B cell (primary cell): ENCODE results near the gene N4BP2. TPM values are rescaled to one million over a fixed set of nuclear protein-coding genes. Genes with fewer than 3 reads are reported as not detected.

Source experiments
- ATAC-seq: fragments of 200-7000 bp; cut with Tn5 transposase; one replicate; pipeline ENCODE4 v1.10.0; 2021; ENCODE audit warnings: low read depth, mild to moderate bottlenecking, moderate number of reproducible peaks, moderate library complexity
- CTCF ChIA-PET: fragments of 350-600 bp; sonication (Branson Sonifier 250); formaldehyde crosslinking; loops from one replicate; lab custom pipeline; 2021; ENCODE audit warnings: antibody characterized with exemption, inconsistent platforms; lab: Charles Lee
- POLR2A ChIA-PET: fragments of 350-600 bp; sonication (Branson Sonifier 250); formaldehyde crosslinking; loops from one replicate; lab custom pipeline; 2021; ENCODE audit warnings: antibody characterized with exemption; lab: Charles Lee
- DNase-seq: peaks from one replicate; pipeline ENCODE4 v3.0.0; 2013
- H2AFZ ChIP-seq: 2 replicates; pipeline ENCODE4 v1.6.1; 2012; ENCODE audit warnings: mild to moderate bottlenecking, low read depth, low read length; ENCODE audit not compliant: insufficient read depth, poor library complexity, severe bottlenecking
- H3K27ac ChIP-seq, 2 donors: 1 replicate in 1 of 2; 2 replicates in 1 of 2; pipeline ENCODE4 v1.5.1; 2012 to 2013; ENCODE audit warnings: low read length in 2 of 2, mild to moderate bottlenecking in 2 of 2, moderate library complexity in 1 of 2
- H3K27me3 ChIP-seq, 4 experiments: fragments of 200-600 bp in 1 of 4; sonication (generic) in 1 of 4; replicated peaks in 1 of 4; 1 replicate in 2 of 4; 2 replicates in 2 of 4; pipeline versions ENCODE4 v1.6.1 to v1.7.0; 2013 to 2016; ENCODE audit warnings: low read length in 3 of 4, mild to moderate bottlenecking in 2 of 4, mixed read lengths in 1 of 4, moderate library complexity in 1 of 4; ENCODE audit not compliant: insufficient read depth in 4 of 4, control insufficient read depth in 3 of 4; ENCODE audit errors: control extremely low read depth in 1 of 4
- H3K36me3 ChIP-seq, 2 experiments: replicated peaks in 1 of 2; 1 replicate in 1 of 2; 2 replicates in 1 of 2; pipeline versions ENCODE4 v1.6.1 to v1.7.1; 2013; ENCODE audit warnings: low read length in 1 of 2; ENCODE audit not compliant: insufficient read depth in 2 of 2, control insufficient read depth in 1 of 2; ENCODE audit errors: control extremely low read depth in 1 of 2, extremely low read depth in 1 of 2
- H3K4me1 ChIP-seq, 2 donors: fragments of 200-600 bp in 1 of 2; sonication (generic) in 1 of 2; 1 replicate in 1 of 2; 2 replicates in 1 of 2; pipeline versions ENCODE4 v1.5.1 to v1.6.1; 2013 to 2017; ENCODE audit warnings: low read length in 2 of 2; ENCODE audit not compliant: control insufficient read depth in 2 of 2, insufficient read depth in 2 of 2
- H3K4me2 ChIP-seq: replicated peaks from 2 replicates; pipeline ENCODE3; 2012; ENCODE audit warnings: mild to moderate bottlenecking, low read depth, low read length; ENCODE audit not compliant: poor library complexity, severe bottlenecking
- H3K4me3 ChIP-seq, 5 experiments: fragments of 200-600 bp in 1 of 5; sonication (generic) in 1 of 5; 1 replicate in 3 of 5; 2 replicates in 2 of 5; pipeline versions ENCODE4 v1.5.1 to v1.7.0; 2011 to 2016; ENCODE audit warnings: low read length in 4 of 5, mild to moderate bottlenecking in 4 of 5, low read depth in 2 of 5, control low read depth in 1 of 5, moderate library complexity in 1 of 5; ENCODE audit not compliant: insufficient read depth in 1 of 5; ENCODE audit errors: control extremely low read depth in 1 of 5, extremely low read depth in 1 of 5
- H3K79me2 ChIP-seq: fragments of 200-600 bp; sonication (generic); one replicate; pipeline ENCODE4 v1.6.0; 2016; ENCODE audit warnings: low read length; ENCODE audit not compliant: control insufficient read depth, insufficient read depth
- H3K9ac ChIP-seq: fragments of 200-600 bp; sonication (generic); 2 replicates; pipeline ENCODE4 v1.6.1; 2017; ENCODE audit warnings: mild to moderate bottlenecking, low read length, moderate library complexity
- H3K9me3 ChIP-seq, 3 donors: one replicate each; pipeline versions ENCODE4 v1.6.1 to v1.7.1; 2013; ENCODE audit warnings: low read length in 2 of 3; ENCODE audit not compliant: control insufficient read depth in 2 of 3, insufficient read depth in 1 of 3; ENCODE audit errors: control extremely low read depth in 1 of 3
- H4K20me1 ChIP-seq: 2 replicates; pipeline ENCODE4 v1.6.0; 2012; ENCODE audit warnings: mild to moderate bottlenecking, low read length; ENCODE audit not compliant: insufficient read depth, control insufficient read depth, poor library complexity, severe bottlenecking
- H3K27ac Mint-ChIP-seq: one replicate; pipeline ENCODE4 v1.8.0; 2021; ENCODE audit warnings: mixed read lengths
- H3K27me3 Mint-ChIP-seq: one replicate; pipeline ENCODE4 v1.8.0; 2021; ENCODE audit warnings: mixed read lengths
- H3K4me1 Mint-ChIP-seq: one replicate; pipeline ENCODE4 v1.8.0; 2021; ENCODE audit warnings: mixed read lengths
- H3K4me3 Mint-ChIP-seq: one replicate; pipeline ENCODE4 v1.8.0; 2021; ENCODE audit warnings: mixed read lengths
- H3K9me3 Mint-ChIP-seq: one replicate; pipeline ENCODE4 v1.8.0; 2022; ENCODE audit warnings: mixed read lengths; ENCODE audit not compliant: insufficient read depth
- CTCF ChIP-seq: fragments of 200-600 bp; IDR thresholded peaks from one replicate; pipeline ENCODE4 v1.8.0; 2022; ENCODE audit warnings: antibody characterized with exemption, mild to moderate bottlenecking
- EZH2 ChIP-seq: IDR thresholded peaks from 2 replicates; pipeline ENCODE4 v1.6.1; 2012; ENCODE audit warnings: borderline replicate concordance, low read depth, mild to moderate bottlenecking, moderate library complexity, low read length; ENCODE audit not compliant: insufficient read depth, poor library complexity, severe bottlenecking
- WGBS: methylation state at CpG from one replicate; pipeline ENCODE4 v1.1.5; 2013; ENCODE audit warnings: missing lambda C conversion rate; ENCODE audit not compliant: insufficient coverage; 5-methylcytosine and 5-hydroxymethylcytosine counted together
- intact Hi-C: fragments of 100-400 bp; cut with micrococcal nuclease; formaldehyde crosslinking; loops from one replicate; pipeline ENCODE4 v1.10.0; 2022
- polyA plus RNA-seq: library from polyadenylated mRNA; depleted of rRNA; stranded (reverse); fragments of >200 nt; gene quantifications from 2 replicates; pipeline ENCODE4 v1.2.3, GENCODE V29; 2012
- total RNA-seq, 2 donors: library from RNA; stranded (reverse); fragments of 120-200 nt in 1 of 2; gene quantifications; 1 replicate in 1 of 2; 2 replicates in 1 of 2; pipeline versions ENCODE4 v1.2.3 to v1.2.4, GENCODE V29; 2013 to 2022

N4BP2 gene
- total and polyA plus RNA-seq, 2 donors (not counting 1 experiment from before 2014, with no cell fraction given) = 2.4 to 12.8 TPM

- H3K4me1 ChIP-seq = peaks cover 14 to 17% of the 10 kb centered on the region in 2 donors
- DNase-seq (peak; percentile 79), ATAC-seq (peak; percentile 35)
- Mint-ChIP-seq H3K4me3 (peak overlapping the region; percentile 95), H3K27ac (peak overlapping the region; percentile 90), H3K9me3 (no peaks in the 10 kb centered on the region), H3K27me3 (no peaks in the 10 kb centered on the region), H3K4me1 (peaks cover 27% of the 10 kb centered on the region)
- peak overlapping the region; percentile 98 for H2AFZ ChIP-seq
- no peaks in the 10 kb centered on the region for H3K9me3 ChIP-seq
- peaks cover 14% of the 10 kb centered on the region for H3K79me2 ChIP-seq
- under 1% methylated on average over 77 of the region's 86 CpGs for WGBS
- H3K27me3 ChIP-seq = no peaks in the 10 kb centered on the region
- peak overlapping the region; percentile 68 to 91 (median 77) for H3K4me3 ChIP-seq
- peak overlapping the region; percentile 74 to 84 for H3K27ac ChIP-seq
- H4K20me1 ChIP-seq = no peaks in the 10 kb centered on the region
- CTCF ChIA-PET = interaction anchor here (0.6 to 4.3 kb wide), 30 partner anchors 8 to 1167 kb away, joined by 3 to 48 read pairs (median 3); partner anchors contain the start of gene UBE2K
- no peaks in the 10 kb centered on the region for H3K36me3 ChIP-seq
- TF ChIP-seq CTCF = no peak
- no peak for TF ChIP-seq EZH2
- H3K4me2 ChIP-seq = peak overlapping the region; percentile 86
- peak overlapping the region; percentile 77 for H3K9ac ChIP-seq
- intact Hi-C loops = loop anchor here (1.0 to 10.0 kb wide), 14 partner anchors 79 to 841 kb away; partner anchors contain the start of genes LIAS, PDS5A, RBM47 and RFC1
- POLR2A ChIA-PET = interaction anchor here (0.6 to 1.6 kb wide), 8 partner anchors 140 to 861 kb away, joined by 3 to 9 read pairs (median 4); no protein-coding TSS in a partner anchor
These were observed 561 bp upstream of the N4BP2 start for GRCh38 chr4:40055863-40056715.
